GM11168 (cell line): ENCODE results near the gene TNNC1.

ENCODE experiments used
- in situ Hi-C: fragments of 300-500 bp; cut with MboI; formaldehyde crosslinking; loops from one replicate; pipeline ENCODE4 v1.12.0; 2022; ENCODE audit warnings: low sequenced_read_pairs; ENCODE audit not compliant: unreplicated experiment

Gene TNNC1

GRCh38 chr3:52432691-52433141 is 21.1 kb downstream of the TNNC1 start:
- in situ Hi-C loops = no loop called here

DNA sequence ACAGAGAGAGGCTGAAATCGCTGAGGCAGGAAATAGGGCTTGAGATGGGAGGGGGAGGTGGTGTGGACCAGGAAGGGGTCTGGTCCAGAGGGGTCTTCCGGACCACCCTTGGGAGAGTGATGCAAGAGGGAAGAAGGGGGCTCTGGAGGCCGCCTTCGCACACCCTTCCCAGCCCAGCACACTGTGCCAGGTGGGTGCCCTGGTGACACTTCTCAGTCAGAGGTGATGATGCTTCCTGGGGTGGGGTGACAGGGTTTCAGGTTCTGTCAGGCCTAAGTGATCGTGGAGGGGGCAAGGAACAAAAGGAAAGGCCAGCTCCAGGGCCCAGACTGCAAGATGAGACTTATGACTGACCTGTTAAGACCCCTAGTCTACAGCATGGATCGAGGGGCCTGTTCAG is 21.6 kb downstream of the TNNC1 start:
- in situ Hi-C loops = no loop called here

DNA sequence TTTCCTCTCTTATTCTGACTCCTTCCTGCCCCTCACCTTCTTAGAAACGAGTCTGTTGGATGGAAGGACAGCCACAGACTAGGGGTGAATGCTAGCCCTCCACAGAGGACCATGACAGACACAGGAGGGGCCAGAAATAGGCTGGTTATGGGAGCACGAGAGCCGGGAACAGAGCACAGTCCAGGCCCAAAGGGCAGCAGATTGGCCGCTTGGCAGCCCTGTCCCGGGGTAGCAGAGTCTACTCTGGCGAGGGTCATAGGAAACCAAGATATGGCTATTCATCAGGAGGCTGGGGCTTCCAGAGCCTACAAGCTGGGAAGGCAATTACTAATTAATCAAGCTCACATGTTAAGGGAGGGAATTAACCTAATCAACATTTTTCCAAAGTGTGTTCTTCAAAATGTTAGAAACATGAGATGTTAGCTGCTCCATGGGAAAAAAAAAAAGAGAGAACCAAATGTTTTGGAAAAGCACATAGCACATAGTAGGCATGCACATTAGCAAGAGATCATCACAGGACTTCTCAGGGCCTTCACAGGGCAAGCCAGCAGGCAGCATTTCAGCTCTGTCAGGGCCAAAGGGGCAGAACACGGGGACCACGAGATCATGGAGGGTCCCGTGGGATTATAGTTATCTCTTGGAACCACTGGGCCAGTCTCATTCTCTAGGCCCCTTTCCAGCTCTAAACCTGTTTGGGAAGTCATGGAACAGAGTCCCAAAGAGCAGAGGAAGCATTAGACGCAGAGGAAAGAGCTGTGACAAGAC is 22.2 kb downstream of the TNNC1 start:
- in situ Hi-C loops = no loop called here

DNA sequence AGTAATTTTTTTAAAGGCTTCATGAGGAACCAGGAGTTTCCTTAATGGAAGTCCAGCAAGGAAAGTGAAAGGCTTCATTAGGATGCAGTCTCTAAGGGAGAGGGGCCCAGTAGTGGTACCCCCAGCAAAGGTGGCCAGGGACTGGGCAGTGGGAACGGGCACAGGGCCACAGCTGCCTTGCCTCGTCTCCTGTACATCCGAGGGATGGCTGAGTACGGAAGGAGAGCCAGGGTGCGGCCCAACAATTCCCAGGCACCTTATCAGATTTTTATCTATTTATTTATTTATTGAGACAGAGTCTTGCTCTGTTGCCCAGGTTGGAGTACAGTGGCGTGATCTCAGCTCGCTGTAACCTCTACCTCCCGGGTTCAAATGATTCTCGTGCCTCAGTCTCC is 23.4 kb downstream of the TNNC1 start:
- in situ Hi-C loops = no loop called here

GRCh38 chr3:52429779-52430415 is 23.9 kb downstream of the TNNC1 start:
- in situ Hi-C loops = no loop called here

DNA sequence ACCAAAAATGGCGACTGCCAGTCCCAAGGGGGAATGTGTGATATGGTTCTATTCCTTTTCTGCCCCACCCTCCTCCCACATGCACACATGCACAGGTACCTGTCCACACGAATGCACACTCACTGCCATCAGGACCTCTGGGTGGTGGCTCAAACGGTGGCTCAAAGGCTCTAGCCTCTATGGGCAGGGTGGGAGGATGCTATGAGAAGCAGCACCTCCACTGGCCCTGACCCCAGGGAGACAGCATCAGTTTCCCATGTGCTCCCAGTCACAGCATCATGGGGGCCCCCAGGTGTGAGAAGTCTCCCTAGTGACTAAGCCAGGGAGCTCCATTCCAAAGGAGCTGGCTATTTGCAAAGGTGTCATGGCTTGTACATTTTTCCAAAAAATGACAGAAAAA is 24.8 kb downstream of the TNNC1 start:
- in situ Hi-C loops = no loop called here

DNA sequence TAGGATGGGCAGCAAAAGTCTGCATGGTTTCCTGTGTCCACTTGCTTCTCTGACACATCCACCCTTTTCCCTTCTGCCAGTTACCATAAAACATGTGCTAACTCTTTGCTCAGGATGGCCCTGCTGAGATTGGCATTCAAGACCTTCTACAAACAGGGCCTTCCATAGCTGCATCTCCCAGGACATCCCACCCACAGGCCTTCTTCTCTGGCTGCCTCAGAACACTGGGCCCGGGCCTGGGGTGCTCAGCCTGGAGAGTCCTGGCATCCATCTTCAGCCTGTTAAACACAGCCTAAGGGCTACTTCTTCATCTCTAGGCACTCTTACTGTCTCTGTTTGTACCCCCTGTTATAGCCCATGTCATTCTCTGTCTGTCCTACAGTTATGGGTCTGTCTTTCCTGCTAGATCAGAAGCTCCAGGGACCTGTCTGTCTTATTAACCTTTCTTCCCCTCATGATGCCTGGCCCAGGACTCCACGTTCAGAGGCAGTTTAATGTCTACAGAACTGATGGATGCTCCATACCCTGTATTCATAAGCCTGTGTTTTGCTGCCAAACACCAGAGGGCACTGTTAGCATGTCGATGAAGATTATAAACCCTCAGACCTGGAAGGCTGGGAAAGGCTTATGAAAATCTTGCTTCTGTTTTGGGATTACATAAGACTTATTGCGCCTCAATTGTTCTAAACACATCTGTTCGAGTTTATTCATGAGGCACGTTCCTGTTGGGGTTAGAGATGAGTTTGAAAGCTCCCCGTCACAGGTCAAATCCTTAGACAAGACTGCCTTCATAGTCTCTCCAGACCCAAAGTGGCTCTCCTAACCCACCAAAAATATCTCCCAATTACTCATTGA is 25.5 kb downstream of the TNNC1 start:
- in situ Hi-C loops = no loop called here

DNA sequence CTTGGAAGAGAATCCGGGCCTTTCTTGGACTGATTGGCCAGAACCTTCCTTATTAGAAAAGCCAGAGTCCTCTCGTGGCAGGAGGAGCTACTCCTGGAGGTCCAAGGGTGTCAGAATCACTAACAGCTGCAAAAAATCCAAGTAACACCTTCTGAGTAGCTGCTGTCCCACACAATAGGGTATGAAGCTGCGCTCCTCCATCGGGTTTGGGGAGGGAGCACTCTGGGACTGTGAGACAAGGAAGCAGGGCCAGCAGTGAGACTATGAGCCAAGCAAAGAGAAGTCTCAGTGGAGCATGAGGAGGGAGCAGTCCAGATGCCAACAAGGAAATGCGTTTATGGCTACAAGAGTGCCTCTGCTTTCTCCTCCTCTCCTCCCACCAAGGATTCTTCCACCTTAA is 30.7 kb downstream of the TNNC1 start:
- in situ Hi-C loops = no loop called here

- in situ Hi-C loops = no loop called here
Observed at GRCh38 chr3:52422669-52423068, 31.2 kb downstream of the TNNC1 start.

GRCh38 chr3:52420388-52420787 is 33.5 kb downstream of the TNNC1 start:
- in situ Hi-C loops = no loop called here

- in situ Hi-C loops = no loop called here
Observed at GRCh38 chr3:52415800-52416199, 38.0 kb downstream of the TNNC1 start.

DNA sequence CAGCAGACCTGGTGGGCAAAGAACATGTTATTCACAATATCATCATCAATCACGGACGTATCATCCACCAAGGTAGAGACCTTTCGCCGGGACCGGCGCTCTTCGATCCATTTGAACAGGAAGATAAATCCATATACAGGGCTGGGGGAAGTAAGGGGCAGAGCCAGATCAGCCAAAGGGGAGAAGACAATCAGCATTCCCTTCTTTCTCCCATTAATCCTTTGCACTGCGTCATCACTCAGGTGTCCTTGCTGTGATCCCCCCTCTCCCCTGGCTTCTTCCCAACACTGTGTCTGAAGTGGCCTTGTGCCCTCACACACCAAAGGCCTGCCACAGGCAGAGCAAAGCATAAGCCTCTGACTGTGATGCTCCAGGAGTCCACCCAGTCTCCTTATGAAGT is 45.4 kb downstream of the TNNC1 start:
- in situ Hi-C loops = no loop called here

DNA sequence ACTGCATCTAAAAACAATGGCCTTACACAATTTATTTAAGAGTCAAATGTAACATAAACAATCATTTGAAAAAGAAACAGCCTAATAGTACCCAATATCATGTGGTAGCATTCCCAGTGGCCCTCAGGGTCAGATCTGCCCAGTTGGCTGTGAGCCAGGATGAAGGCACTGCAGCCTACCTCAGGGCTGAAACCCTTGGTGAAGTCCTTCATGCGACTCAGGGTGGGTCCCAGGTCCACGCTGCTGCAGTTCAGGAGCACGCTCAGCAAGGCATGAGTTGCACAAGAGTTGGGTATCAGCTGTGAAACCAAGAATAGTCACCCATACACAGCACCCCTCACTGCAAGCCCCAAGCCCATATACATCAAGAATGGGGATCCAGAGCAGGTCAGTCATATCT is 46.1 kb downstream of the TNNC1 start:
- in situ Hi-C loops = no loop called here

- in situ Hi-C loops = no loop called here
Observed at GRCh38 chr3:52406791-52407510, 46.9 kb downstream of the TNNC1 start.

- in situ Hi-C loops = no loop called here
Observed at GRCh38 chr3:52406231-52406661, 47.6 kb downstream of the TNNC1 start.

GRCh38 chr3:52405601-52406110 is 48.2 kb downstream of the TNNC1 start:
- in situ Hi-C loops = no loop called here

DNA sequence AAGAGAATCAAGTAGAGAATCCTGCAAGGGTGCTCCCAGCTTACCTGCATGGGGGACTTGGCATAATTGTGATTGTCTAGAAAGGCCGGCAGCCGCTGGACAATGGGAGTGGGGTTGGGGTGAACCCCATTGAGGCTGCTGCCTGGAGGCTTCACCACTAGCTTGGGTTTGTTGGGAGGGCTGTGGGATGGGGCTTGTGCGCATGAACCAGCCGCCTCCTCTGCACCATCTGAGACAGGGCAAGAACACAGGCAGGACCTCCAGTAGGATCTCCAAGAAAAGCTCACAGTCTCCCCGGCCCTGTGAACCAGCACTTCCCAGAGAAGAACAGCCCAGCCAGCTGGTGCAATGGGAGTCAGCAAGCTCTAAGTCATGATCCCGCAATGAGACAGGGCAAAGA is 48.8 kb downstream of the TNNC1 start:
- in situ Hi-C loops = no loop called here

GRCh38 chr3:52404391-52404790 is 49.5 kb downstream of the TNNC1 start:
- in situ Hi-C loops = no loop called here

- in situ Hi-C loops = no loop called here
Observed at GRCh38 chr3:52403955-52404354, 49.9 kb downstream of the TNNC1 start.

- in situ Hi-C loops = no loop called here
Observed at GRCh38 chr3:52403271-52403841, 50.5 kb downstream of the TNNC1 start.
